GM23248 (cell line): ENCODE measurements around the gene IL21.

ENCODE experiments used
- EZH2 ChIP-seq: fragments of 200-600 bp; sonication (generic); IDR thresholded peaks from 2 replicates; pipeline ENCODE4 v1.6.1; 2018; ENCODE audit warnings: antibody characterized with exemption, mild to moderate bottlenecking; ENCODE audit not compliant: insufficient read depth, poor library complexity, severe bottlenecking
- EZH2phosphoT487 ChIP-seq: fragments of 200-600 bp; sonication (generic); IDR thresholded peaks from 2 replicates; pipeline ENCODE4 v1.6.1; 2018; ENCODE audit warnings: antibody characterized with exemption, moderate library complexity, mild to moderate bottlenecking, low read depth; ENCODE audit not compliant: insufficient read depth

DNA sequence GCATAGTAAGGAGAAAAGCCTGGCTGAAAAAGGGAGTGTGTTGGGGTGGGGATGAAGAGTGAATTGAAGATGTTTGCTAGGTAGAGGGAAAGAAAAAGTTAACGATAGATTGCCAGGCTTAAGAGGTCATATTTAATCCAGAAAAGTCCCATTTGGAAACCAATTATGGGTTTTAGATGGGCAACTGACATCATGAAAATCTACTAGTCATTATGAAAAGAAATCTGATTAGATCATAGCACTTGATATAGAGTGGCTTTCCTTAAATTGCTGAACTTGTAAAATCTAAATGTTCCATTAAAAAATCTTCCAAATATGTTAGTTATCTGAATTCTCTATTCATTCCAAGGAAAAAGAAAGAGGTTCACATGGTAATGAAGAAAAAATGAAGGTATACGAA lies 37.5 kb upstream of the IL21 start:
- no peak for TF ChIP-seq EZH2
- TF ChIP-seq EZH2phosphoT487 = no peak
